Adipose tissue (tissue), 3 donors: ENCODE data around the gene GRHL1. TPM values are rescaled to one million over a fixed set of nuclear protein-coding genes. Genes with fewer than 3 reads are reported as not detected.
"Not testable (repeated sequence)": the region's sequence is repeated elsewhere in the genome, so short reads cannot be mapped to it uniquely, and the experiment has no call there.

Experiments
- H3K27ac ChIP-seq: one replicate; pipeline ENCODE4 v1.5.1; 2013; ENCODE audit warnings: low read depth, low read length
- whole genome bisulfite sequencing, 3 donors: extraction: QIAGEN DNeasy Blood & Tissue Kit; methylation state at CpG; one replicate each; pipeline ENCODE4 v1.1.7; 2013; 5-methylcytosine and 5-hydroxymethylcytosine counted together
- polyA plus RNA-seq, 3 donors: library from polyadenylated mRNA; stranded (reverse); fragments of 200-250 nt; gene quantifications; one replicate each; pipeline ENCODE4 v1.2.3, GENCODE V29; 2013
- donor health status: healthy with polysubstance abuse.
- donor health status: Bipolar disorder and iron deficiency.
- donor health status: healthy.

GRHL1 gene, protein sequence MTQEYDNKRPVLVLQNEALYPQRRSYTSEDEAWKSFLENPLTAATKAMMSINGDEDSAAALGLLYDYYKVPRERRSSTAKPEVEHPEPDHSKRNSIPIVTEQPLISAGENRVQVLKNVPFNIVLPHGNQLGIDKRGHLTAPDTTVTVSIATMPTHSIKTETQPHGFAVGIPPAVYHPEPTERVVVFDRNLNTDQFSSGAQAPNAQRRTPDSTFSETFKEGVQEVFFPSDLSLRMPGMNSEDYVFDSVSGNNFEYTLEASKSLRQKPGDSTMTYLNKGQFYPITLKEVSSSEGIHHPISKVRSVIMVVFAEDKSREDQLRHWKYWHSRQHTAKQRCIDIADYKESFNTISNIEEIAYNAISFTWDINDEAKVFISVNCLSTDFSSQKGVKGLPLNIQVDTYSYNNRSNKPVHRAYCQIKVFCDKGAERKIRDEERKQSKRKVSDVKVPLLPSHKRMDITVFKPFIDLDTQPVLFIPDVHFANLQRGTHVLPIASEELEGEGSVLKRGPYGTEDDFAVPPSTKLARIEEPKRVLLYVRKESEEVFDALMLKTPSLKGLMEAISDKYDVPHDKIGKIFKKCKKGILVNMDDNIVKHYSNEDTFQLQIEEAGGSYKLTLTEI
- 1 to 10 TPM in 2 of 3 donors, under 1 TPM in 1; 0.64 to 7.2 (median 2.6) TPM for polyA plus RNA-seq

DNA sequence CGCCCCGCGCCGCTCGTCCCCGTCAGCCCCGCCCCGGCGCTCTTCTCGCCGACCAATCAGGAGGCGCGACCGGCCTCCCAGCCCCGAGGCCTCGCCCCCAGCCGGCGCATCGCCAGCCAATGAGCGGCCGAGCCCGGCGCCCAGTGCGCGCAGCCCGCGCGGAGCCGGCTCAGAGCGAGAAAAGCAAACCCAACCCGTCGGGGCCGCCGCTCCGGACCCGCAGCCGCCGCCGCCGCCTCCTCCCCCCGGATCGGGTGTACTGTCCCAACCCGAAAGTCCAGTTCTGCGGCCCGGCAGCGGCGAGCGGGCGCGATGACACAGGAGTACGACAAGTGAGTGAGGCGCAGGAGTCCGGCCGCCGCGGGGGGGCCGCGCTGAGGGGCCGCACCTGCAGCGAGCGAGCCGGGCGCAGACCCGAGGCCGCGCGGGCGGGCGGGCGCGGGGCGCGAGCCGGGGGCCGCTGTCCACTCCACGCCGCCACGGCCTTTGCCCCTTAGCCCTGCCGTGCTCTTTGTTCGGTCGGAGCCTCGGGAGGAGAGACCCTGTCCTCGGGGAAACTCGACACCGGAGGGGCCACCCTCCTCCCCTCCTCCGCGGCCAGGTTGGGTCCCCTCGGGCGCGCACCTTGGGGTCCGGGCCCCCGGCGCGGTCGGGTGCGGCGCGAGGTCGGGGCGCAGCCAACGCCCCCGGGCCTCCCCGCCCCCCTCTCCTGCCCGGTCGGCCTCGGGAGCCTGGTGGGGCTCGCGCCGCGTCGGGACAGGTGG is at the start of gene GRHL1:
GRHL1 (plus strand) TSS at position 172 of the 764 bp plus-strand sequence; CDS start at position 313, 141 bp downstream.
- WGBS, 3 donors, result 0 to 2% (median 1%) methylated on average over 44 to 111 of the region's 111 CpGs
- H3K27ac ChIP-seq, result no peak within 1 kb of the TSS

DNA sequence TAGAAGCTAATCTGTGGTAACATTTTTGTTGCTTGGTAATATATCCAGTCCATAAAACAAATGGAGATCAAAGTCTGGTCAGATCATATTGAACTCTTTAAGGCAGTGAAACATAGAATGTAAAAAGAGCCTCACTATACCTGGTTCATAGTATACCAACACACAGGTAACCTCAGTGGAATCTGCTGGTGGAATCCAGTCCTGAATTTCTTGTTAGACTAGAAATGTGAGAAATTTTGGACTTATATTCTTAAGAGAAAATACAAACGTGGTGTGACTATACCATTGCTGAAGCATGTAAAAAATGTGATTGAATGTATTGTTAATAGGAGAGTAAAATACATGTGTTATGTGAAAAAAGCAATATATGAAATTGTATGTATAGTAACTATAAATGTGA is 46.1 kb upstream of the GRHL1 start:
- H3K27ac ChIP-seq, result no peak overlapping the region
- 46 to 86% (median 85%) methylated on average over 1 of the region's 1 CpG for WGBS, 3 donors

DNA sequence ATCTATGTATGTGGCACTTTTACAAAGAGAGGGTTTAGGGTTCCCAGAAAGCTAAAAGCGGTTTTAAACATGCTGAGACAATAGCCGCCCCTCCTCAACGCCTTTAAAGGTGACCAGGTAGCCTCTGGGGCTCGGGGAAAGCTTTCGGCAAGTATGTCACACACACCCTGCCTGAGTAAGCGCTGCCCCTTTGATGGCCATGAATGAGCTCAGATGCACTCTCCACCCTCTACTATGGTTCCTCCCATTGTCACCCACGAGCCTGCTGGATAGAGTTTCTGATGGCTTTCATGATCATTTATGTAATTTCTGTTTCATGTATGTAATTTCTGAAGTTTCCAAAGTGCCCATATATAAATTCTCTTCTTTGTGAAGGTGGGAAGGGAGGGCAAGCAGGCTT is 44.1 kb upstream of the GRHL1 start:
- WGBS, 3 donors, result 92 to 96% (median 95%) methylated on average over 7 of the region's 7 CpGs
- no peak overlapping the region for H3K27ac ChIP-seq

DNA sequence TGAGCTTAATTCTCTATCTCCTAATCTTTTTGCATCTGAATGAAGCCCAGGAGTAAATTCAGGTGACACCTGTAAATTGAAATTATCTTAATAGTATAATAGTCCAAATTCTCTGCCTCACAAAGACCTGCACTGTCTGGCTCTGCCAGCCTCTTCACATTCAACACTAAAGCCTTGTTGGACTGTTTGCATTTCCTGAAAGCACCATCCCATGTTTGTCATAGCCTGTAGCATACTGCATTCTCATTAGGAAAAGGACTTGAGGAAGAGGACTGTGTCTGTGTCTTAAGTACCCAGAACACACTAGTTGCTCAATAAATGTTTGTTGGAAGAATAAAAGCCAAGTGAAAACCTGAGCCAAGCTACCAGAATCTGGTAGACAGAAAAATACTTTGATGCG is 42.9 kb upstream of the GRHL1 start:
- WGBS, 3 donors, result 98 to 100% (median 99%) methylated on average over 1 of the region's 1 CpG
- H3K27ac ChIP-seq, result no peak overlapping the region

DNA sequence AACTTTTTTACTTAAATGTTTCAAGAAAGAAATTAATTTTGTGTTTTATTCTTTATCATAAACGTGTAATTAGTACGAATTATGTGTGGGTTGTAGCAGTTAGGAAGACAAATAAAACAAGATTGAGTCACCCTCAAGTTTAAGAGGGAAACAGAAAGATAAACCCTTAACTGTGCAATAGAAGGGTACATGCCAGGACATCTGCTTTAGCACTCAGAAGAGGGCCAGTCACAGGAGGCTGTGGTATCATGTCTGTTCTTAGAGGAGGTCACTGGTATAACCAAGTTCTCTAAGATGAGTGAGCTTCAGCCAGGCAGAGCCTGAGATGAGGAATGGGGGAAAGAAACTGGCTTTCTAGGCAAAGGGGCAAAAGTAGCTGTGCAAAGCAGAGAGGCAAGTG is 42.4 kb upstream of the GRHL1 start:
- 83 to 89% (median 88%) methylated on average over 2 of the region's 2 CpGs for WGBS, 3 donors
- H3K27ac ChIP-seq, result no peak overlapping the region

DNA sequence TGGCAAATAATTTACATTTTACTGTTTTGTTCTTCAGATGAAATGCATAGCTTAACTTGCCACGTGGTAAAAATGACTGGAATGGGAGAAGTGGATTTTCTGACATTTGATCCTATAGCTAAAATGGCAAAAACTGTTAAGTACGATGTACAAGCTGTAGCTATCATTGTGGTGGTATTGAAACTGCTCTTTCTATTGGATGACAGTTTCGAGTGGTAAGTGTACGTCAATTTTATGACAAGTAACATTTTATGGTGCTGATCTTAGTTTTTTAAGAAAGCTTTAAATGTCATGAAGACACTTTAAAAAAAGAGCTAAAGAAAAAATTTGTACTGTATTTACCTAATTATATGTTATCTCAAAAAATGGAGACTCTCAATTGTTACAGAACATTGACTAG is 40.8 kb upstream of the GRHL1 start:
- WGBS, 3 donors, result 68 to 86% (median 79%) methylated on average over 4 of the region's 4 CpGs
- no peak overlapping the region for H3K27ac ChIP-seq

DNA sequence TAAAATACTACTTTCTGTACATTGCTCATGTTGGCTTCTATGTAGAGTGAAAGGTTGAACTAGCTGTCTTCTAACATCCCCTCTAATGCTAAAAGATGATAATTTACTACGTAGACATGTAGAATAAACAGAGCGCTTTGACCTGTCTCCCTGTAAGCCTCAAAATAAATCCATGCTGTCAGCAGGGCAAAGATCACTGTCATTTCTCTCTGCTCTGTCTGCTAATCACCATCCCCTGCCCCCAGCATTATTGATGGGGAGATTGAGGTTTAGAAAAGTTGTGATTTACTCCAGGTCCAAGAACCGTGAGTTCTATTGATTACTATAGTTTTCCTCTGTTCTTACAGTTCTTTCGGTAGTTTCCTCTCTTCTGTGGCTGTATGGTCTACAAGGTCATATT is 39.0 kb upstream of the GRHL1 start:
- H3K27ac ChIP-seq, result no peak overlapping the region
- 89 to 96% (median 95%) methylated on average over 4 of the region's 4 CpGs for WGBS, 3 donors

DNA sequence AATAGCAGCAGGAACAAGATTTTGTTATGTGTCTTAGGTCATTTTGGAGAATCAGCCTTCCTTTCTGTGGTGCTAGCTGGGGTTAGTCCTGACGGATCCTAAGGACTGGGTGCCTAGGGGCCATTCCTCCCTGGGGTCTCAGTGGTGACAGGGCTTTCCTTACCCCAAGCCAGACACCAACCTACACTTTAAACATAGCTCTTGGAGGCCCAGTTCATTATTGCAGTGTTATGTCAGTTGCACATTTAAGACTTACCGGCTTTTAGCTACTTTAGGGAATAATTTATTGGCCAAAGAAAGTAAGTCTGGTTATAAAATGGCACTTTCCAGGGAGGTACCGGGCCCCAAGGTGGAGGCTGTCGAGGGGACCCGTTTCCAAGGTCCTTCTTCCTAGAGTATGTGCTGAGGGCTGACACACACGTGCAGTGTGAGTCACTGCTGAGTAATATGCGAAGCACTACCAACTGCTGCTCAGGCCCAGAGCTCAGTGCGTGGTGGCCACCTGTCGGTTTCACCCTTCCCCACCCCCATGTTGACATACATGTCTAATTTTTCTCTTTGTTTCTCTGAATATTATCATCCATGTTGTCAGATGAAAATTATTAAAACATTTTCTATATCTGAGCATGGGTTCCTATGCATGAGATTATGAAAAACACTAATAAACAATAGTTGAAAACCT is 37.0 kb upstream of the GRHL1 start:
- 90 to 94% (median 90%) methylated on average over 9 of the region's 9 CpGs for WGBS, 3 donors
- no peak overlapping the region for H3K27ac ChIP-seq

DNA sequence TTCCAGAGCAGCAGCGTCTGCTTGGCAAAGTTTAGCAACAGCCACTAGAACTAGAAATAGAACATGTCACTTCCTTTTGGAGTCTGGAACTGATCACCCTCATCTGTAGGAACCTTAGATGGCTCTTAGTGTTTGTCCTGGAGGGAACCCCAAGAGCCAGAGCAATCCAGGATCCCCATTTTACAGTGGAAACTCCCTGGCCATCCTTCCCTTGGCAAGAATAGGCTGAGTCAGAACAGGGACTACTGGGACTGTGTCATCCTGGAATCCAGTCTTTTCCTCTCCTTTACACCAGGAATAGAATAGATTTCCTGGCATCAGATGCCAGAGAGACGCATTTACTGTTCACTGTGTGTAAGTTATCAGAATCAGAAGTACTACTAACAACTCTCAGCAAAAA is 33.2 kb upstream of the GRHL1 start:
- no peak overlapping the region for H3K27ac ChIP-seq
- 36 to 75% (median 56%) methylated on average over 2 of the region's 2 CpGs for whole genome bisulfite sequencing, 3 donors

DNA sequence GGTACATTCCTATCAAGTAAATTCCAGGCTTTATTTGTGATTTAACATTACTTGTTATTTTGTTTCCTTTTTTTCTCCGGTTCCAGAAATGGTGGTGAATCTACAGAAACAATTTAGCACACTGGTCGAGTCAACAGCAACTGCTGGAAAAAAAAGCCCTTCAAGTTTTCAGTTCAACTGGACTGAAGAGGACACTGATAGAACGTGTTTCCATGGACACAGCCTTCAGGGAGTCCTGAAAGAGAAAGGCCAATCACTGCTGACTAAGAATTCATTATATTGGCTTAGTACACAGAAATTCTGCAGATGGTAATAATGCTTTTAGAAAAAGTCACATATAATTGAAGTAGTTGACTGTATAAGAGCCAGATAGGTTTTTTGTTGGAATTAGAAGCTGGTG is 32.0 kb upstream of the GRHL1 start:
- 77 to 84% (median 83%) methylated on average over 3 of the region's 3 CpGs for WGBS, 3 donors
- H3K27ac ChIP-seq, result no peak overlapping the region

DNA sequence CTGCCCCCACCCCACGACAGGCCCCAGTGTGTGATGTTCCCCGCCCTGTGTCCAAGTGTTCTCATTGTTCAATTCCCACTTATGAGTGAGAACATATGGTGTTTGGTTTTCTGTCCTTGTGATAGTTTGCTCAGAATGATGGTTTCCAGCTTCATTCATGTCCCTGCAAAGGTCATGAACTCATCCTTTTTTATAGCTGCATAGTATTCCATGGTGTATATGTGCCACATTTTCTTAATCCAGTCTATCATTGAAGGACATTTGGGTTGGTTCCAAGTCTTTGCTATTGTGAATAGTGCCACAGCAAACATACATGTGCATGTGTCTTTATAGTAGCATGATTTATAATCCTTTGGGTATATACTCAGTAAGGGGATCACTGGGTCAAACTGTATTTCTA is 24.5 kb upstream of the GRHL1 start:
- H3K27ac ChIP-seq, result not testable (repeated sequence)
- WGBS, 3 donors, result 64 to 83% (median 81%) methylated on average over 2 of the region's 2 CpGs

DNA sequence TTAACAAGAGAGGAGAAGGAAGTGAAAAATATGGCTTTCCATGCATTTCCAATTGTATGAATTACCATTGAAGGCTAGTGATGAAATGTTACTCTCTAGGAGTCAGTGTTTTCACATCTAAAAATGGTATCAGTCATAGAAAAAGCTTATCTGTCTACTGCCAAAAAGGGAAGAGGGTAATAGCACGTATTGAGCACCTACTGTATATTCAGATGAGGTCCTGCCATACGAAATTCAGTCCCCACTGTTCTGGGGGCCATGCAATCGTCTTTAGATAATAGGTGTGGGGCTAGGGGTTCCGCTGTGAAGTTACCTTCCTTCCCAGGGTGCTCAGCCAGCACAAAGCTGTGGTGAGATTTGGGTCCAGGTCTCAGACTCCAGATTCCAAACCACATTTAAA is 14.2 kb upstream of the GRHL1 start:
- H3K27ac ChIP-seq, result no peak overlapping the region
- 92 to 97% (median 94%) methylated on average over 4 of the region's 4 CpGs for WGBS, 3 donors

DNA sequence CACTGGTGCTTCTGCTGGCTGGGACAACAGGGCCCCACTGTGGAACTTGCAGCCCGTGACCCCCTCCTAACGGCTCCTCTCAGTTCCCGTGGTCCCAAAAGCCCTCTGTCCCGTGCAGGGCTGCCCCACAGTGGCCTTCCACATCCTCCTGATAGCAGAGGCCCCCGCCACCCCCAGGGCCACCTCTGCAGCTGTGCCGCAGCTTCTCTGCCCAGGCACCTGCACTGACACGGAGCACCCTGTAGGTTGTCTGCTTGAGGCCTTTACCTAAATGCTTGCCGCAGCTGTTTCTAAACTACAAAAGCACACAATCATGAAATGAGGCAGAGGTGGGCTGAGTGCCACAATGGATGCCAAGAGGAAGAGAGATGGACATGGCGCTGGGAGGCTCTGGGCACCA is 13.5 kb upstream of the GRHL1 start:
- H3K27ac ChIP-seq, result no peak overlapping the region
- 77 to 89% (median 82%) methylated on average over 9 of the region's 9 CpGs for WGBS, 3 donors

DNA sequence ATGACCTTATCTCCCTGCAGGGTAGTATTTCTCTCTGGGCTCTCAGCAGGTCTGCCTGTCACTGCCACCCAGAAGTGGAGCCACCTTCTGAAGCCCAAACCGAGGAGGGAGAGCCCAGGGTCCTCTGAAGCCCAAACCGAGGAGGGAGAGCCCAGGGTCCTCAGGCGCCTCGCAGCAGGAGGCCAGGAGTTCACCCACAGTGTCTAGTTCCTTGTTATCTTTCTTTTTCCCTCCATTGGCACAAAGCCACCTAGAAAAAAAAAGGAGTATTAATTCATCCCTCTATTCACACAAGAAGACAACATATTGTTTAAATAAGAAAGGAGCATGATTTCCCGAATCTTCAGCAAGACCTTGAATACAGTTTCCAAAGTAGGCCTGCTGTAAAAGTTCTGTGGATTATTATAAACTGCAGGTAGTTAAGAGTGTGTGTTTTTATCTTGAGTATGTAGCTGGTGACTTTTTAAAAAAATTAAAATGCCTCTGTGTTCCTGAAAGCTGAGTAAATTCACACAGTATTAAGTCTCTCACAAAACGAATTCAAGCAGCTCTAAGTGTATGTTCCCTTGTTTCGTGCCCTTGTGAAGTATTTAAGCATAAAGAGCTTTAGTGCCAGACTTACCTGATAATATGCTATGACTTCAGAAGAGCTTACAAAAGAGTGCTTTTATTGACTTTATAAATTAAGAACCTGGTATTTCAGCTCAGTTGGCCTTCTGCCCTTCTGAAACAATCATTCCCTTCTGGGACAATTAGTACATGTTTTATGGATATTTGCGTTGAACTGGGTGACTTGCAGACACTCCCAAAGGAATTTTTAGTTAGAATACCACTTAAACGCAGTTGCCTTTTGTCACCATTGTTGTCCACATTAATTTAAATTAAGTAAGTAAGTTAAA is 11.7 kb upstream of the GRHL1 start:
- H3K27ac ChIP-seq, result no peak overlapping the region
- WGBS, 3 donors, result 37 to 64% (median 64%) methylated on average over 9 of the region's 9 CpGs

DNA sequence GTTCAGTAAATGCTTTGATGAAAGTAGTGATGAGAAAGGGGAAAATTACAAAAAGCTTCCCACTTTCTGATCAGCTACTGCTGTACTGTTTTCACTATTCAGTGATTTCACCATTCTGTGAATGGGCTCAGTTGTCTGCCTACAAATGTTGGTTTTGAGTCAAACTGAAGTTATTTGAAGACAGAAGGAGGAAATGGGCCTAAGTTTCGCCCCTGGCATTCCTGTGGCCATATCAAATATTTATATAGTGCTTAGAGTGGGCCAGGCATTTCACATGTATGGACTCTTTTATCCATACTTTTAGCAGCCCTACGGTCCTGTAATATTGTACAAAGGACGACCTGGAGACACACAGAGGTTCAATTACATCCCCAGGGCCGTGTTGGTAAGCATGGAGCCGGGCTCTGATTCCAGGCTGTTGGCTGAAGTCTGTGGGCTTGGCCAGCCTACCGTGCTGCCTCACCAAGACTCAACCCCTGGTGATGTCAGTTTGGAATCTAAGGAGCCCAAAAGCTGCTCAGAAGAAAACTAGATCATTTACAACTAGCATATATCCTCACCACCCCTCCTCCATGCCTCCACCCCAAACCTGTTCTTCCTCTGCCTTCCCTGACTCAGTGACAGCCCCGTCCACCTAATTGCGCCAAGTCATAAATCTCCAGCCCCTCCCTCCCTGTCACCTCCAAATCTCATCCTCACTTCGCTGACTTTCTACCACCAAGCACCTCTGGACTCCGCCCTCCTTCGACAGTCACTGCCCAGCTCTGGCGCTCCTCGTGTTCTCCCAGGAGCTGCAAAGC is 10.1 kb upstream of the GRHL1 start:
- WGBS, 3 donors, result 63 to 81% (median 69%) methylated on average over 13 of the region's 13 CpGs
- H3K27ac ChIP-seq, result no peak overlapping the region

DNA sequence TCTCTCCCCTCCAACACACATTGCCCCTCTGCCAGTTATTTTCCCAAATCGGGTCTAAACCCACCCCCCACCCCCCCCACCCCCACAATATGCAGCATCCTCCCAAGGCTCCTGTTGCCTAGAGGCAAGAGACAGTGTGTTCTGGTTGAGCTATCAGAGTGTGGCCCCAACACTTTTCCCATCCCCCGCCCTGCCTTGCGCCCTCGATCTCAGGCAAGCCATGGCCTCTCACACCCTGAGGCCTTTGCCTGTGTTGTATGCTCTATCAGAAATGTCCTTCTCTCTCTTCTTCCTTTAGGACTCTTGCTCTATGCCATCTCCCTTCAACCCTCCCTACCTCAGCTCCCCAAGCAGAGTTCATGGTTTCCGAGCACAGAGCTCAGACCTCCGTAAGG is 9.5 kb upstream of the GRHL1 start:
- no peak overlapping the region for H3K27ac ChIP-seq
- 69 to 76% (median 74%) methylated on average over 6 of the region's 6 CpGs for WGBS, 3 donors

DNA sequence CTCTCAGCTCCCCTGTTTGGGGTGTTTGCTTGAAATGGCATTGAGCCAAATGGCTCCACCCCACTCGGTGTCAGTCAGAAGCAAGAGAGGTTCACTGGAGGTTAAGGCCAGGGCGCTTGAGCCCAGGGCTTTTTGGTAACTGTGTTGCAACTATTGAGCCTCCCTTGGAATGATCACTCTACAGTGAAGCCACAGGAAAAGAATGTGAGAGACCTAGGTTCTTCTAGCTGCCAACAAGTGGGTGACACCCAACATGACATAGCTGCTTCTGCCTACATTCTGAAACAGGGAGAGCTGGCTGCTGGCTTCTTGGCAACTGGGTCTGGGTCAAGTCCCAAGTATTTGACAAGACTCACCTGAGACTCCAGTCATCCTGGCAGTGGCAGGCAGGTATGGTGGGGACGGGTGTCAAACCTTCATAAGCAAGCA is 7.1 kb upstream of the GRHL1 start:
- no peak overlapping the region for H3K27ac ChIP-seq

More for the DNA sequence above, 7.1 kb upstream of the GRHL1 start:
- 54 to 66% (median 62%) methylated on average over 3 of the region's 3 CpGs for WGBS, 3 donors
